ENCODE results near the gene GCNT3. TPM values are rescaled to one million over a fixed set of nuclear protein-coding genes. Genes with fewer than 3 reads are reported as not detected.
"Not testable (repeated sequence)": the region's sequence is repeated elsewhere in the genome, so short reads cannot be mapped to it uniquely, and the experiment has no call there.

The GCNT3 gene
- total and polyA plus RNA-seq, 7 donors: 0.36 to 129 (median 73.3) TPM; not detected in 2

- H3K36me3 ChIP-seq: peaks cover 0 to 3% (median under 1%) of the 10 kb centered on the region in 4 donors
- no peaks in the 10 kb centered on the region for H3K9me3 ChIP-seq
- H3K27ac ChIP-seq: no peak overlapping the region
- intact Hi-C loops (cut with DNase I): no loop called here
- no peaks in the 10 kb centered on the region for H3K4me1 ChIP-seq
- no peaks in the 10 kb centered on the region for H3K27me3 ChIP-seq
- H3K4me3 ChIP-seq: no peak overlapping the region
- TF ChIP-seq POLR2AphosphoS5 (IDR thresholded peaks at IDR 0.05): no peak
- TF ChIP-seq POLR2A (IDR thresholded peaks at IDR 0.05): no peak
- no peak for TF ChIP-seq CTCF (IDR thresholded peaks at IDR 0.05)
- no peak for TF ChIP-seq EP300 (IDR thresholded peaks at IDR 0.05)
- 82% methylated on average over 4 of the region's 4 CpGs for WGBS, 2 donors
- no peak for DNase-seq
Observed at GRCh38 chr15:59632714-59633113, 21.1 kb downstream of the GCNT3 start.

GRCh38 chr15:59636184-59636583 lies 24.6 kb downstream of the GCNT3 start:
- Histone ChIP-seq H3K36me3 (peaks cover 0 to 29% (median 3%) of the 10 kb centered on the region in 4 donors), H3K4me3 (no peak overlapping the region), H3K27ac (no peak overlapping the region), H3K9me3 (no peaks in the 10 kb centered on the region), H3K4me1 (no peaks in the 10 kb centered on the region), H3K27me3 (no peaks in the 10 kb centered on the region)
- WGBS, 2 donors: 91 to 94% methylated on average over 3 of the region's 3 CpGs
- intact Hi-C loops (cut with DNase I): no loop called here
- no peak for DNase-seq
- TF ChIP-seq POLR2A (IDR thresholded peaks at IDR 0.05) (no peak), POLR2AphosphoS5 (IDR thresholded peaks at IDR 0.05) (no peak), CTCF (IDR thresholded peaks at IDR 0.05) (no peak), EP300 (IDR thresholded peaks at IDR 0.05) (no peak)

GRCh38 chr15:59637507-59637906 lies 25.9 kb downstream of the GCNT3 start:
- H3K27me3 ChIP-seq; H3K4me1 ChIP-seq; H3K27ac ChIP-seq; H3K9me3 ChIP-seq; DNase-seq; H3K4me3 ChIP-seq; intact Hi-C loops (cut with DNase I): not testable (repeated sequence)
- peaks cover 0 to 36% (median 3%) of the 10 kb centered on the region in 4 donors for H3K36me3 ChIP-seq
- 95% methylated on average over 2 of the region's 2 CpGs for whole genome bisulfite sequencing, 2 donors

GRCh38 chr15:59642351-59642750 lies 30.8 kb downstream of the GCNT3 start:
- Histone ChIP-seq H3K27me3 (no peaks in the 10 kb centered on the region), H3K27ac (no peak overlapping the region), H3K36me3 (peaks cover 0 to 64% (median 6%) of the 10 kb centered on the region in 4 donors), H3K4me1 (no peaks in the 10 kb centered on the region), H3K4me3 (no peak overlapping the region), H3K9me3 (no peaks in the 10 kb centered on the region)
- no peak for DNase-seq
- TF ChIP-seq POLR2A (IDR thresholded peaks at IDR 0.05) (no peak), CTCF (IDR thresholded peaks at IDR 0.05) (no peak), POLR2AphosphoS5 (IDR thresholded peaks at IDR 0.05) (no peak), EP300 (IDR thresholded peaks at IDR 0.05) (no peak)
- intact Hi-C loops (cut with DNase I): no loop called here
- 89 to 93% methylated on average over 2 of the region's 2 CpGs for WGBS, 2 donors

GRCh38 chr15:59644756-59645155 lies 33.2 kb downstream of the GCNT3 start:
- Histone ChIP-seq H3K9me3 (no peaks in the 10 kb centered on the region), H3K27ac (no peak overlapping the region), H3K4me3 (no peak overlapping the region), H3K4me1 (peaks cover 0 to 4% (median under 1%) of the 10 kb centered on the region in 4 donors), H3K36me3 (peaks cover 2 to 57% (median 5%) of the 10 kb centered on the region in 4 donors), H3K27me3 (no peaks in the 10 kb centered on the region)
- no peak for DNase-seq
- TF ChIP-seq POLR2A (IDR thresholded peaks at IDR 0.05) (no peak), CTCF (IDR thresholded peaks at IDR 0.05) (no peak), POLR2AphosphoS5 (IDR thresholded peaks at IDR 0.05) (no peak), EP300 (IDR thresholded peaks at IDR 0.05) (no peak)
- intact Hi-C loops (cut with DNase I): no loop called here
- 80 to 90% methylated on average over 4 of the region's 4 CpGs for WGBS, 2 donors

- intact Hi-C loops (cut with DNase I); H3K27ac ChIP-seq; H3K4me3 ChIP-seq; H3K4me1 ChIP-seq; H3K9me3 ChIP-seq; H3K27me3 ChIP-seq; DNase-seq: not testable (repeated sequence)
- 97 to 98% methylated on average over 9 of the region's 9 CpGs for whole genome bisulfite sequencing, 2 donors
- peaks cover 3 to 60% (median 8%) of the 10 kb centered on the region in 4 donors for H3K36me3 ChIP-seq
Observed at GRCh38 chr15:59645812-59646211, 34.2 kb downstream of the GCNT3 start.
